Gastroesophageal sphincter (tissue), 3 donors: ENCODE data around the gene AP5M1.

ENCODE experiments used
- EP300 ChIP-seq: sonication (generic); formaldehyde crosslinking; IDR thresholded peaks from one replicate; pipeline ENCODE4 v1.6.1; 2017; ENCODE audit warnings: antibody characterized with exemption, mild to moderate bottlenecking
- POLR2A ChIP-seq, 2 donors: fragments of 450-650 bp; IDR thresholded peaks; one replicate each; pipeline ENCODE4 v1.6.1; 2017; ENCODE audit warnings: antibody characterized with exemption in 2 of 2, mild to moderate bottlenecking in 2 of 2, moderate library complexity in 1 of 2
- TF ChIP-seq, protein P1 (sequence below), 4 experiments: fragments of 200-600 bp in 2 of 4; fragments of 450-650 bp in 2 of 4; sonication (generic) in 1 of 4; IDR thresholded peaks; one replicate each; pipeline ENCODE4 v1.5.1; 2017 to 2019; ENCODE audit warnings: antibody characterized with exemption in 4 of 4, mild to moderate bottlenecking in 2 of 4, moderate library complexity in 2 of 4

DNA sequence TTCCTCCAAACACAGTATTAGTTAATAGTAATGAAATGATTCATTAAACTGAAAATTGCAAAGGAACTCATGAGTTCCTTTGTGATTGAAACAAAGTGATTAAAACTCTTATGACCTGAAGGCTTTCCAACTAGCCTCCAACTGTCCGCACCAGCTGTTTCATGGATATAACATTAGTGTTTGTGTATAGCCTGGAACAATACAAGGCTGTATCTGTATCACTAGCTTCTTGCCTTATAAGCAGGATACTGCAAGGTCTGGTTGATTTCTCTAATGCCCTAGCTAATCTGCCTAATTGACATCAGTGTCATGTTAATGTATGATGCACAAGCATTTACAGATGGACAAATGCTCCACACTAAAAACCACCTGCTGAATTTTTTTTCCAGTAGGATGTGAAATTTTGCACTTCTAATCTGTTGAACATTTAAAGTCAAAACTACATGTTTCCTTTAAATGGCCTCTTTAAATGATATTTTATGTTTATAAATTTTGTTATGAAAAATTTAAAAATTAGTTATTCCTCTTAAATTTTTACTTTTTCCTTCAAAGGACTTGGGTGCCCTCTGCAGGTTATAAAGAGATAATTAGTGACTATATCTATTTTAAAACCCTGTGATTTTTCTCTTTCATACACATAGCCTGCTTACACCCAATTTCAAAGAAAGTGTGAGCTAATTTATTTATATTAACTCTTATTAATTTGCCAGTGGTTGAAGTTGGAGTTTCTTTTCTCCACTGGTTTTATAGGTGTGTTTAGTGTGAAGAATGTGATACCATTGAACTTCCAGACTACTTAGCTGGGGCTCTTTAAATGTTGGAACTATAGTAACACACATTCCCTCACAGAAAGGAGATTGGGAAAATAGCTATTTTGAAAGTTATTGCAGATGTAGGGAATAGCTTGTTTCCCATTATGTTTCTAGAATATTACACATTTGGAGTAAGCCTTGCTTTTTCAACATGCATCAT is 25.4 kb downstream of the AP5M1 start:
- TF ChIP-seq, protein P1, sequence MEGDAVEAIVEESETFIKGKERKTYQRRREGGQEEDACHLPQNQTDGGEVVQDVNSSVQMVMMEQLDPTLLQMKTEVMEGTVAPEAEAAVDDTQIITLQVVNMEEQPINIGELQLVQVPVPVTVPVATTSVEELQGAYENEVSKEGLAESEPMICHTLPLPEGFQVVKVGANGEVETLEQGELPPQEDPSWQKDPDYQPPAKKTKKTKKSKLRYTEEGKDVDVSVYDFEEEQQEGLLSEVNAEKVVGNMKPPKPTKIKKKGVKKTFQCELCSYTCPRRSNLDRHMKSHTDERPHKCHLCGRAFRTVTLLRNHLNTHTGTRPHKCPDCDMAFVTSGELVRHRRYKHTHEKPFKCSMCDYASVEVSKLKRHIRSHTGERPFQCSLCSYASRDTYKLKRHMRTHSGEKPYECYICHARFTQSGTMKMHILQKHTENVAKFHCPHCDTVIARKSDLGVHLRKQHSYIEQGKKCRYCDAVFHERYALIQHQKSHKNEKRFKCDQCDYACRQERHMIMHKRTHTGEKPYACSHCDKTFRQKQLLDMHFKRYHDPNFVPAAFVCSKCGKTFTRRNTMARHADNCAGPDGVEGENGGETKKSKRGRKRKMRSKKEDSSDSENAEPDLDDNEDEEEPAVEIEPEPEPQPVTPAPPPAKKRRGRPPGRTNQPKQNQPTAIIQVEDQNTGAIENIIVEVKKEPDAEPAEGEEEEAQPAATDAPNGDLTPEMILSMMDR (IDR thresholded peaks at IDR 0.05): peak in 1 of 4 experiments; percentile 28
- no peak for TF ChIP-seq POLR2A (IDR thresholded peaks at IDR 0.05)
- TF ChIP-seq EP300: no peak
